ENCODE measurements around the gene TMEM33. TPM values are rescaled to one million over a fixed set of nuclear protein-coding genes. Genes with fewer than 3 reads are reported as not detected.
"Not testable (repeated sequence)": the region's sequence is repeated elsewhere in the genome, so short reads cannot be mapped to it uniquely, and the experiment has no call there.

TMEM33 gene, protein sequence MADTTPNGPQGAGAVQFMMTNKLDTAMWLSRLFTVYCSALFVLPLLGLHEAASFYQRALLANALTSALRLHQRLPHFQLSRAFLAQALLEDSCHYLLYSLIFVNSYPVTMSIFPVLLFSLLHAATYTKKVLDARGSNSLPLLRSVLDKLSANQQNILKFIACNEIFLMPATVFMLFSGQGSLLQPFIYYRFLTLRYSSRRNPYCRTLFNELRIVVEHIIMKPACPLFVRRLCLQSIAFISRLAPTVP
- total RNA-seq: 10 to 100 TPM; 36.4 to 71.9 (median 51.5) TPM

DNA sequence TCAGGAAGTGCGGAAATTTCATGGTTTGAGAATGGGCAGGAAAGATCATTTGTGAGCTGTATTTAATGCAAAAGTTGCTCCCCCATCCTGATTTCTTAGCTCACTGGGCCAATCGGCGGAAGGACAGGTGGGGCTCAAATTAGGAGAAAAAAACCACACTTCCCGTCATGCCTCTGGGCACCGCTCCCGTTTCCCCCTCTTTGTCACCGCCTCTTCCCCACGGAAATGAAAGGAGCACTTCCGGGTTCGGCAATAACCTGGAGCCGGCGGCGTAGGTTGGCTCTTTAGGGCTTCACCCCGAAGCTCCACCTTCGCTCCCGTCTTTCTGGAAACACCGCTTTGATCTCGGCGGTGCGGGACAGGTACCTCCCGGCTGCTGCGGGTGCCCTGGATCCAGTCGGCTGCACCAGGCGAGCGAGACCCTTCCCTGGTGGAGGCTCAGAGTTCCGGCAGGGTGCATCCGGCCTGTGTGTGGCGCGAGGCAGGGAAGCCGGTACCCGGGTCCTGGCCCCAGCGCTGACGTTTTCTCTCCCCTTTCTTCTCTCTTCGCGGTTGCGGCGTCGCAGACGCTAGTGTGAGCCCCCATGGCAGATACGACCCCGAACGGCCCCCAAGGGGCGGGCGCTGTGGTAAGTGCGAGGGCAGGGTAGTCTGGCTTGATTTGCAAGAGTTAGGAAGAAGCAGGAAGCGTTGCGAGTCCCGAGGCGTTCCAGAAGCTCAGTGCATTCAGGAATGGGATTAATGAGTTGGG is at the start of gene TMEM33:
TSS of gene TMEM33 (plus strand) at position 529 of the 751 bp plus-strand sequence. CDS start at position 585, 56 bp downstream.
- peak; percentile 86 to 98 (median 96) for ATAC-seq (replicated peaks in 6 of 8)
- WGBS, 10 experiments: 0 to 13% (median 3%) methylated on average over 2 to 19 of the region's 49 CpGs
- H3K4me1 ChIP-seq (replicated peaks in 1 of 2): peaks cover 6 to 27% of the 10 kb centered on the region in 2 donors

DNA sequence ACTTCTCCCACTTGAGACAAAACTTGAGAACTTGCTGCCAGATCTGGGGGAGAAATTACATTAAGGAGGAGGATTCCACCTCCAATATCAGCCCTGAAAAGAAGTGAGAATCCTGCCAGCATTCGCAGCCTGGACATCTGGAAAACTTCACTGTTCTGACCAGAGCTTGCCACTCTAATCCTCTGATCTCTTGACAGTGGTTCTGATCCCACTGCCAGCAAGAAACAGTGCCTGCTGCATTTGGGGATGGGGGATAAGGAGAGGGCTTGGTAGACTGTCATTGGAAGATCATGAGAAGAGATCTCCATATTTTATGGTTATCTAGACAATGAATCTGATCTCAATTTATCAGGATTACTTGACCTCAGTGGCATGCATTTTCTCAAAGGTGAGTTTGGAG is 49.8 kb upstream of the TMEM33 start:
- Histone ChIP-seq H3K27ac (no peak overlapping the region), H3K4me3 (no peak overlapping the region), H3K4me1 (replicated peaks in 1 of 2) (peaks cover 13 to 16% of the 10 kb centered on the region in 2 donors)
- in situ Hi-C loops (cut with MboI; ENCODE audit: low pct_unique_long_range_greater_than_20kb in 2 of 9, low sequenced_read_pairs in 9 of 9, unreplicated experiment in 9 of 9): loop anchor here (10.0 to 25.0 kb wide), 5 partner anchors 173 to 623 kb away; partner anchors contain the start of gene UCHL1 (in 1 of the 9)
- ATAC-seq (replicated peaks in 6 of 8): no peak
- WGBS, 10 experiments: 20 to 100% (median 33%) methylated on average over 1 of the region's 1 CpG; no CpG with 5 or more reads in 5 of the 10 experiments

More for the DNA sequence above, at the start of gene TMEM33:
- Histone ChIP-seq H3K27ac (peak within 1 kb of the TSS; percentile 88 to 94), H3K4me3 (peak within 1 kb of the TSS; percentile 87 to 100 (median 94))
- in situ Hi-C loops (cut with MboI; ENCODE audit: low pct_unique_long_range_greater_than_20kb in 2 of 9, low sequenced_read_pairs in 9 of 9, unreplicated experiment in 9 of 9): no loop called here

DNA sequence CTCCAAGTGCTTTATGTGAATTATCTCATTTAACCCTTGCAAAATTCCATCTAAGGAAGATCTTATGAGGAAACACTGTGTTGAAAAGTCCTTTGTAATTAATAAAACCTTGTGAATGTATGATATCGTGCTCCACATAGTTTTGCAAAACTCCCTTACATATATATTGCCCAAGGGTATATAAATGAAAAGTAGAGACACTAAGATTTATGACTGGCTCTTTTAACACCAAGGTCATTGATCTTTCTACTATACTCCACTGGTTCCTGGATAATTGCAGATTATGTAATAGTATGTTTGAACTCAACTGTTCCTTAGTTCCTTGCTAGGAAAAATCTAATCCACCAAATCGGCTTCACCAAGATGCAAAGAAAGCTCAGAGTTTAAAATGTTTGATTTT is 48.0 kb upstream of the TMEM33 start:
- WGBS, 10 experiments: 0 to 74% (median 54%) methylated on average over 1 to 2 of the region's 2 CpGs; no CpG with 5 or more reads in 1 of the 10 experiments
- no peak for ATAC-seq (replicated peaks in 6 of 8)
- H3K4me3 ChIP-seq: no peak overlapping the region
- H3K4me1 ChIP-seq (replicated peaks in 1 of 2): peaks cover 0 to 14% of the 10 kb centered on the region in 2 donors
- H3K27ac ChIP-seq: no peak overlapping the region
- in situ Hi-C loops (cut with MboI; ENCODE audit: low pct_unique_long_range_greater_than_20kb in 2 of 9, low sequenced_read_pairs in 9 of 9, unreplicated experiment in 9 of 9): loop anchor here (10.0 to 25.0 kb wide), 5 partner anchors 175 to 625 kb away; partner anchors contain the start of gene UCHL1 (in 1 of the 9)

DNA sequence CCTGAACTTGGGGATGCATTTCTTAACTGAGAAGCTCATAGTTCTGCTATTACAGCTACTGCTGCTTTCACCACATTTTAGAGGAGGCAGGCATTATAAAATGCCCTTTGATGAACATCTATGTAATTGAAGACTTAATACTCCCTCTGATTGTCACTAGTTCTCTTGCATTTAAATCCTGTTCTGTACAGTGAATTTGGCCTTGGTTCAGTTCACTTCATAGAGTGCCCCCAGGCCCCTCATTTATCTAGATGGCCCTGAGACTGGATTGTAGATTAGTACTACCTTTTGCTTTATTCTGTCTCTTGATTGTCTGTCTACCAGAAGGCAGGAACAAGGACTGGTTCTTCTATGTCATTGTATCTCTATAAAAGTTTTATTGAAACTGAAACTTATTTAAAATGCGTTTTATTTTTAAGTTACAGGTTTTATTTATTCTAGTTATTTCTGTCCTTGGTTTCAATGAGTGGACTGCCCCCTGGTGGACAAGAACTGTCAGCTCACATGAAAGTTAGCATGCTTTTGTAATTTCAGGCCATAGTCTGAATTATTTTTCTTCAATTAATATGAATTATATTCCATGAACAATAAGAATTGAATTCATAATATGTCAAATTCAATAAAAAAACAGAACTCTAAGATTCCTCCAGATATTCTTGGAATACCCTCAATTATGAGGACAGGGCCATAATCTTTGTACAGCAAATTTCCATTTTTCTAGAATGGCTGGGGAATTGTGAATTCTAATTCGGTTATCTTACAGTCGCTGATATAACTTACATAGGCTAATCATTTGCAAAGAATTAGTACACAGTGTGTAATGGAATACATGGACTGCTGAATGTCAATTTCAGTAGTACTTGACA is 47.2 kb upstream of the TMEM33 start:
- in situ Hi-C loops (cut with MboI; ENCODE audit: low pct_unique_long_range_greater_than_20kb in 2 of 9, low sequenced_read_pairs in 9 of 9, unreplicated experiment in 9 of 9): loop anchor here (10.0 to 25.0 kb wide), 5 partner anchors 176 to 626 kb away; partner anchors contain the start of gene UCHL1 (in 1 of the 9)
- Histone ChIP-seq H3K4me1 (replicated peaks in 1 of 2) (peaks cover 0 to 14% of the 10 kb centered on the region in 2 donors), H3K4me3 (no peak overlapping the region), H3K27ac (no peak overlapping the region)
- ATAC-seq (replicated peaks in 6 of 8): no peak
- WGBS, 10 experiments: 0% methylated on average over 1 to 3 of the region's 3 CpGs; no CpG with 5 or more reads in 2 of the 10 experiments

DNA sequence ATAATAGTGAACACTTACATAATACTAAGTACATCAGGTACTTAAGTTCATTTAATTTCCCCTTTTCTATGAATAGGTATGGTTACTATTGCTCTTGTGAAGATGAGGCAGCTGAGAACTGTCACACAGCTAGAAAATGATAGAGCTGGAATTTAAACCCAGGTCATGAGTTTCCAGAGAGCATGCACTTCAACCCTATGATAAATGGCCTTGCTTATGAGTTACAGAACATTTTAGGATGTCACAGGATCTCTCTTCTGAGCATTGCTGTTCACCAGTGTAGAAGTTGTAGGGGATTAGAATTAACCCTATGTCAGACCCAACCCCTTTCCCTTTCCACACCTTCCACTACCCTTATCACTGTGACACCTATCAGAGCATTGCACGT is 46.5 kb upstream of the TMEM33 start:
- no peak overlapping the region for H3K4me3 ChIP-seq
- H3K27ac ChIP-seq: no peak overlapping the region
- in situ Hi-C loops (cut with MboI; ENCODE audit: low pct_unique_long_range_greater_than_20kb in 2 of 9, low sequenced_read_pairs in 9 of 9, unreplicated experiment in 9 of 9): loop anchor here (10.0 to 25.0 kb wide), 5 partner anchors 176 to 626 kb away; partner anchors contain the start of gene UCHL1 (in 1 of the 9)
- WGBS, 10 experiments: 38 to 100% (median 94%) methylated on average over 1 of the region's 1 CpG; no CpG with 5 or more reads in 2 of the 10 experiments
- no peak for ATAC-seq (replicated peaks in 6 of 8)
- peaks cover 0 to 14% of the 10 kb centered on the region in 2 donors for H3K4me1 ChIP-seq (replicated peaks in 1 of 2)

DNA sequence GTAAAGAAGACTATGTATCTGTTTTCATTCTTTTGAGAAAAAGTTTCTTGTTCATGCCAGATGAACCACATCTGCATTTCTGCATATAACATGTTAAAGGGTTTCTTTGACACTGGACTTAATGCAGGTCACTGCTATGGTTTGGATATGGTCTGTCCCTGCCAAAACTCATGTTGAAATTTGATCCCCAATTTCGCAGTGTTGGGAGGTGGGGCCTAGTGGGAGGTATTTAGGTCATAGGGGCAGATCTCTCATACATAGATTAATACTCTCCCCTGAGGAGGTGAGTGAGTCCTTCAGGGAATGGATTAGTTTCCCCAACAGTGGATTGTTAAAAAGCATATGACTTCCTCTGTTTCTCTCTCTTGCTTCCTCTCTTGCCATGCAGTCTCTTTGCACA is 45.9 kb upstream of the TMEM33 start:
- H3K4me3 ChIP-seq: no peak overlapping the region
- H3K4me1 ChIP-seq (replicated peaks in 1 of 2): peaks cover 0 to 7% of the 10 kb centered on the region in 2 donors
- peak in 3 of 8 experiments; percentile 87 to 94 (median 90) for ATAC-seq (replicated peaks in 6 of 8)
- in situ Hi-C loops (cut with MboI; ENCODE audit: low pct_unique_long_range_greater_than_20kb in 2 of 9, low sequenced_read_pairs in 9 of 9, unreplicated experiment in 9 of 9): loop anchor here (10.0 to 25.0 kb wide), 5 partner anchors 177 to 627 kb away; partner anchors contain the start of gene UCHL1 (in 1 of the 9)
- no peak overlapping the region for H3K27ac ChIP-seq
- 0 to 33% (median 8%) methylated on average over 1 of the region's 1 CpG; no CpG with 5 or more reads in 6 of the 10 experiments for WGBS, 10 experiments

DNA sequence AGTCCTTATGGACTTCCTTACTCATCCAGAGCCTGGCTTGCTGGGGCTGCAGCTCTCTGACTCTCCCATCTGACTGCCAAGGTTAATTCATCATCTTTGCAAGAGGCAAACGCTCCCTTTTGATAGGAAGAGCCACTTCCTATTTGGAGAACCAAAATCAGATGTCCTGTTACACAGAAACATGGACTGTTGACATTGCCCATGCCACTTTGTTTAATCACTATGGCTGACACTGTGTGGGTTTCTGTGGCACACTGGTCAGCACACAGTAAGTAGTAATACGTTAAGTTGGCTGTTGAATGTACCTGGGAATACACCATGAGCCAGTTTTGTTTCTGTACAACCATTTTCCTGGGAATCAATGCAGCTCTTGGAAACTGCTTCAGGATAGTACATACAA is 45.1 kb upstream of the TMEM33 start:
- H3K4me3 ChIP-seq: no peak overlapping the region
- H3K27ac ChIP-seq: no peak overlapping the region
- H3K4me1 ChIP-seq (replicated peaks in 1 of 2): no peaks in the 10 kb centered on the region
- peak in 1 of 8 experiments; percentile 8 for ATAC-seq (replicated peaks in 6 of 8)
- in situ Hi-C loops (cut with MboI; ENCODE audit: low pct_unique_long_range_greater_than_20kb in 2 of 9, low sequenced_read_pairs in 9 of 9, unreplicated experiment in 9 of 9): loop anchor here in 8 of 9 experiments (25.0 kb wide), 4 partner anchors 178 to 628 kb away; partner anchors contain the start of gene UCHL1 (in 1 of the 8)
- WGBS, 10 experiments: 0 to 100% (median 75%) methylated on average over 1 to 2 of the region's 2 CpGs; no CpG with 5 or more reads in 3 of the 10 experiments

DNA sequence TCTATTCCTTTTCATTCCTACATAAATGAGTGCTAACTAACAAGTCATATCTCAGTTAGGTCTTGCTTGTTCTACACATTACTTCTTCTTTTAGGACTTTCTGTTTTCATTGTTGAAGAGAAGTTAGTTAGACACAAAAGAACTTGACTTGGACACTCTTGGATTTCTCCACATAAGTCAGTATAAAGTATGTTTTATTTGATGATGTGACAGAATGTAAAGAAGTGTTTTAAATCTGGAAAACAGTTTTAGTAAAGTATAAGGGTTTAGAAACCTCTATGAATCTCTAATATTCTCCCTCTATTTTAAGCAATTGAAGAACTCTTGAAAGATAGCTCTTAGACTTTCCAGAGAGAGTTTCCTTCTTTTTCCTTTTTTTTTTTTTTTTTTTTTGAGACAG is 38.6 kb upstream of the TMEM33 start:
- in situ Hi-C loops (cut with MboI; ENCODE audit: low pct_unique_long_range_greater_than_20kb in 2 of 9, low sequenced_read_pairs in 9 of 9, unreplicated experiment in 9 of 9): loop anchor here in 8 of 9 experiments (25.0 kb wide), 4 partner anchors 184 to 634 kb away; partner anchors contain the start of gene UCHL1 (in 1 of the 8)
- H3K4me3 ChIP-seq: no peak overlapping the region
- no peak for ATAC-seq (replicated peaks in 6 of 8)

DNA sequence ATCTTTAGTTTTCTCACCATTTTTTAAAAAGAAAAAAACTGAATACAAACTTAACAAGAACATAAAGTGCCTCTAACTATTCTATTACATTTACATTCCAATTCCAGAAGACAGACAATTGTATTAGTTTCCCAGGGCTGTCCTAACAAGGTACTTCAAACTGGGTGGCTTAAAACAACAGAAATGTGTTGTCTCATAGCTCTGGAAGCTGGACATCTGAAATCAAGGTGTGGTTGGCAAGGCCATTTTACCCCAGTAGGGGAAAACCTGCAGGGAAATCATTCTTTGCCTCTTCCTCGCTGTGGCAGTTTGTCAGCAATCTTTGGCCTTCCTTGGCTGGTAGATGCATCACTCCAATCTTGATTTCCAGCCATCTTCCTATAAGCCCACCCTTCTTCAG is 37.5 kb upstream of the TMEM33 start:
- no peaks in the 10 kb centered on the region for H3K4me1 ChIP-seq (replicated peaks in 1 of 2)
- no peak overlapping the region for H3K4me3 ChIP-seq
- WGBS, 10 experiments: 75 to 89% (median 83%) methylated on average over 1 of the region's 1 CpG; no CpG with 5 or more reads in 6 of the 10 experiments
- peak in 1 of 8 experiments; percentile 60 for ATAC-seq (replicated peaks in 6 of 8)
- H3K27ac ChIP-seq: no peak overlapping the region
- in situ Hi-C loops (cut with MboI; ENCODE audit: low pct_unique_long_range_greater_than_20kb in 2 of 9, low sequenced_read_pairs in 9 of 9, unreplicated experiment in 9 of 9): loop anchor here in 8 of 9 experiments (25.0 kb wide), 4 partner anchors 185 to 635 kb away; partner anchors contain the start of gene UCHL1 (in 1 of the 8)

More for the DNA sequence above, 38.6 kb upstream of the TMEM33 start:
- H3K4me1 ChIP-seq (replicated peaks in 1 of 2): no peaks in the 10 kb centered on the region
- no peak overlapping the region for H3K27ac ChIP-seq

DNA sequence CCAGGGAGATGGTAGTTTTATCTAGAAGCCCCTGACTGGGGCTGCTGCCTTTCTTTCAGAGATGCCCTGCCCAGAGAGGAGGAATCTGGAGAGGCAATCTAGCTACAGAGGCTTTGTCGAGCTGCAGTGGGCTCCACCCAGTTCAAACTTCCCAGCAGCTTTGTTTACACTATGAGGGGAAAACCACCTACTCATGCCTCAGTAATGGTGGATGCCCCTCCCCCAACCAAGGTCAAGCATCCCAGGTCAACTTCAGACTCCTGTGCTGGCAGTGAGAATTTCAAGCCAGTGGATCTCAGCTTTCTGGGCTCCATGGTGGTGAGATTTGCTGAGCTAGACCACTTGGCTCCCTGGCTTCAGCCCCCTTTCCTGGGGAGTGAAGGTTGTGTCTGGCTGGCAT is 26.1 kb upstream of the TMEM33 start:
- H3K4me1 ChIP-seq (replicated peaks in 1 of 2); ATAC-seq (replicated peaks in 6 of 8); H3K27ac ChIP-seq; H3K4me3 ChIP-seq; in situ Hi-C loops (cut with MboI; ENCODE audit: low pct_unique_long_range_greater_than_20kb in 2 of 9, low sequenced_read_pairs in 9 of 9, unreplicated experiment in 9 of 9): not testable (repeated sequence)
- 0% methylated on average over 1 of the region's 1 CpG; no CpG with 5 or more reads in 9 of the 10 experiments for WGBS, 10 experiments

DNA sequence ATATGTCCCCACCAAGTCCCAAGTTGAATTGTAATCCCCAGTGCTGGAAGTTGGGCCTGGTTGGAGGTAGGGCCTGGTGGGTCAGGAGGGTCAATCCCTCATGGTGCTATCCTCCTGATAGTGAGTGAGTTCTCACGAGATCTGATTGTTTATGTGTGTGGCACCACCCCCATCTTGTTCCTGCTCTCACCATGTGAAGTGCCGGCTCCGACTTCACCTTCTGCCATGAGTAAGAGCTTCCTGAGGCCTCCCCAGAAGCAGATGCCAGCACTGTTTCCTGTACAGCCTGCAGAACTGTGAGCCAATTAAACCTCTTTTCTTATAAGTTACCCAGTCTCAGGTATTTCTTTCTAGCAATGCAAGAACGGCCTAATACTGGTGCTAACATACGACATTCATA is 22.7 kb upstream of the TMEM33 start:
- 36 to 100% (median 80%) methylated on average over 1 to 5 of the region's 5 CpGs; no CpG with 5 or more reads in 2 of the 10 experiments for WGBS, 10 experiments
- Histone ChIP-seq H3K4me3 (no peak overlapping the region), H3K27ac (no peak overlapping the region), H3K4me1 (replicated peaks in 1 of 2) (no peaks in the 10 kb centered on the region)
- no peak for ATAC-seq (replicated peaks in 6 of 8)
- in situ Hi-C loops (cut with MboI; ENCODE audit: low pct_unique_long_range_greater_than_20kb in 2 of 9, low sequenced_read_pairs in 9 of 9, unreplicated experiment in 9 of 9): no loop called here

DNA sequence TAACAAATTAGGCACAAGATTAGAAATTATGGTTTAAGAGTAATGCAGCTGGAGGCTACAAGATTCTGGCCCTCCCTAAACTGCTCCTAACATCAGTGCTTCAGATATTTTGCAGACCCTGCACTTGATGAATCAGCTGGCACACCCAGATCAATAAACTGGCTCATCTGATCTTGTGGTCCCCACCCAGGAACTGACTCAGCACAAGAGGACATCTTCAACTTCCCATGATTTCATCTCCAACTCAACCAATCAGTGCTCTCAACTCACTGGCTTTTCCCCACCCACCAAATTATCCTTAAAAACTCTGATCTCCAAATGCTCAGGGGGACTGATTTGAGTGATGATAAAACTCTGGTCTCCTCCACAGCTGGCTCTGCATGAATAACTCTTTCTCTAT is 21.7 kb upstream of the TMEM33 start:
- H3K27ac ChIP-seq: no peak overlapping the region
- in situ Hi-C loops (cut with MboI; ENCODE audit: low pct_unique_long_range_greater_than_20kb in 2 of 9, low sequenced_read_pairs in 9 of 9, unreplicated experiment in 9 of 9): no loop called here
- H3K4me1 ChIP-seq (replicated peaks in 1 of 2): no peaks in the 10 kb centered on the region
- peak in 3 of 8 experiments; percentile 24 to 76 (median 73) for ATAC-seq (replicated peaks in 6 of 8)
- no peak overlapping the region for H3K4me3 ChIP-seq

All from motor neuron (in vitro differentiated cells).